Fibroblast of mammary gland (primary cell): Measurements from ENCODE around the gene CARD9.
A peak's percentile ranks its signal among the peaks of the same experiment; 100 is the strongest.

Experiments used
- DNase-seq: peaks from one replicate; pipeline ENCODE4 v3.0.0-alpha.2; 2010; ENCODE audit warnings: low read depth
- H3K4me3 ChIP-seq: 2 replicates; pipeline ENCODE4 v1.5.1; 2011; ENCODE audit warnings: low read depth, mild to moderate bottlenecking, low read length, moderate library complexity; ENCODE audit not compliant: control insufficient read depth
- CTCF ChIP-seq: conservative IDR thresholded peaks from 2 replicates; pipeline ENCODE4 v1.5.1; 2011; ENCODE audit warnings: low read depth, low read length, inconsistent platforms; ENCODE audit not compliant: control insufficient read depth, insufficient read depth

Gene CARD9

DNA sequence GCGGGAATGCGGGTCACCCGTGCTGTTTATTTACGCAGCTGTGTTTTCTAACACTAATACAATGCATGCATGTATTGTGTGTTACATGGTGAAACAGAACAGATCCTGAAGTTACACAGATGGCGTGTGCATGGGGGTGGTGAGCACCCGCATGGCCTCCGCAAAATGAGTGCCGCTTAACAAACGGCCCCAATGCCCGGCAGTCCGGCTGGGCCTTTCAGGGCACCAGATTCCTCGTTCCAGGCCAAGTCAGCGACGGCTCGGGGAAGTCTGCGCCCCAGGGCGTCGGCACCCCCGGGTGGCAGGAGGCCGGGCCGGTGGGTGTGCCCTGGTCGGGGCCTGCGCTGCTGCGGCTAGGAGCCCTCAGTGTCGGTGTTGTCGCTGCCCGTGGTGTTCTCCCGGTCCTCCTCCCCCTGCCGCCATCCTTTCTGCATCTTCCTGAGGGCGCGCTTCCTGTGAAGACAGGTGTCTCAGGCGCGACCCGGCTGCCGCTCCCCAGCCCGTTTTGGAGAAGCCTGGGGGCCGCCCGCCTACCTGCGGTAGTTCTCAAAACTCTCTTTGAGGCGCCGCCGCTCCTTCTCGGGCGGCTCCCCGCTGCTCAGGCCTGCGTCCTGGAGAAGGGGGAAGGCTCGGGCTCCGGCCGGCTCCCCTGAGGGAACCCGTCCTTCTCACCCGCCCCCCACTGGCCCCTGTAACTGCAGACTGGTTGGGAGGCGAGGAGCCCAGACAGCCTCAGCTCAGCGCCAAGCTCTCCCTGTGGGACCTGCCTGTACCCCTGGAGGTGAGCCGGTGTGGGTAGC lies 9.3 kb downstream of the CARD9 start:
- no peak for TF ChIP-seq CTCF
- DNase-seq, result no peak
- no peak overlapping the region for H3K4me3 ChIP-seq

DNA sequence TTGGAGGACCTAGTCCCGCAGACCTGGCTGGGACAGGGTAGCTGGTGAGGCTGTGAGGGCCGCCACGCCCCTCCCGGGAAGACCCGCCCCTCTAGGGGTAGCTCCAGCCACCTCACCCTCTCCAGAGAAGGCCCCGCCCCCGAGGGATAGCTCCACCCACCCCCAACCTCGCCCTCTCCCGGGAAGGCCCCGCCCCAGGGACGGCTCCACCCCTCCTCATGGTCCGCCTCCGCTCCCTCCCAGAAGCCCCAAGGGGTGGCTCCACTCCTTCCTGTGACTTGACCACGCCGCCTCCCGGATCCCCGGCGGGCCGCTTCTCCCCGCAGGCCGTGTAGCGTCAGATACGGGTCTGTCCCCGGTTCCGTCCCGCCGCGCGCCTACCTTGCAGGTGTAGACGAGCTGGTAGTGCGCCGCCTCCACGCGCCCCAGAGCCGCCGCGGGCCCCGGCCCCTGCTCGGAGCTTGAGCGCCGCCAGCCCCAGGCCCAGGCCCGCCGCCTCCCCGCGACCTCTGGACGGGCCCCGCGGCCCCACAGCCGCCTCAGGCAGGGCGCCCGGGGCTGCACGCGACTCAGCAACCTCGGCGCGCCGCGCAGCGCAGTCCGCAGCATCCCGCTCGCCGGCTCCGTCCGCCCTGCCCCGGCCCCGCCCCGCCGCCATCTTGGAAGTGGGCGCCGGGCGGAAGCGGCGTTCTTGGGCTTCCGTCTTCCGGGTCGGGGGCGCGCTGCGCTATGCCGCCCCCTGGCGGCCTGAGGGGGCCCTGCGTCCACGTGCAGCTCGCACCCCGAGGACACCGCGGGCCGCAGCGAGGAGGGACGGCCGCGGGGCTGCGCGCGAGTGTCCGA lies 10.1 kb downstream of the CARD9 start, which contains the start of gene DNLZ:
Gene DNLZ (minus strand): TSS at position 639 of the 843 bp plus-strand sequence. CDS start 30 bp downstream, at position 609.
- H3K4me3 ChIP-seq, result peak within 1 kb of the TSS; percentile 61
- peak; percentile 93 for DNase-seq
- TF ChIP-seq CTCF, result peak; percentile 50

- no peak for DNase-seq
- no peak for TF ChIP-seq CTCF
- no peak overlapping the region for H3K4me3 ChIP-seq
Measured at GRCh38 chr9:136362450-136362784, 11.1 kb downstream of the CARD9 start.

GRCh38 chr9:136361754-136362449 lies 11.6 kb downstream of the CARD9 start:
- TF ChIP-seq CTCF, result no peak
- H3K4me3 ChIP-seq, result no peak overlapping the region
- peak; percentile 45 for DNase-seq

- peak; percentile 36 for DNase-seq
- no peak for TF ChIP-seq CTCF
Measured at GRCh38 chr9:136361047-136361753, 12.3 kb downstream of the CARD9 start.

More at GRCh38 chr9:136361047-136361753, 12.3 kb downstream of the CARD9 start:
- H3K4me3 ChIP-seq, result no peak overlapping the region
